G401.6 (cell line): ENCODE data around the gene SULT1C3.
"Not testable (repeated sequence)": the region's sequence is repeated elsewhere in the genome, so short reads cannot be mapped to it uniquely, and the experiment has no call there.

Experiments used
- FAIRE-seq: peaks from 2 replicates; lab custom pipeline; 2012; peaks lifted over from hg19 to GRCh38; lab: Jason Lieb, UNC

The SULT1C3 gene

GRCh38 chr2:108244667-108245414, 5.1 kb downstream of the SULT1C3 start:
- no peak for FAIRE-seq

- no peak for FAIRE-seq
These were observed 13.3 kb downstream of the SULT1C3 start for GRCh38 chr2:108253106-108253505.

- no peak for FAIRE-seq
These were observed 18.1 kb downstream of the SULT1C3 start for GRCh38 chr2:108257757-108258331.

GRCh38 chr2:108260773-108261172, 21.0 kb downstream of the SULT1C3 start:
- FAIRE-seq: no peak

GRCh38 chr2:108262036-108262435, 22.3 kb downstream of the SULT1C3 start:
- no peak for FAIRE-seq

GRCh38 chr2:108263401-108263800, 23.6 kb downstream of the SULT1C3 start:
- no peak for FAIRE-seq

- no peak for FAIRE-seq
These were observed 26.4 kb downstream of the SULT1C3 start for GRCh38 chr2:108266218-108266617.

- FAIRE-seq: no peak
These were observed 27.3 kb downstream of the SULT1C3 start for GRCh38 chr2:108267101-108267500.

- FAIRE-seq: no peak
These were observed 28.2 kb downstream of the SULT1C3 start for GRCh38 chr2:108268001-108268400.

- FAIRE-seq: no peak
These were observed 30.6 kb downstream of the SULT1C3 start for GRCh38 chr2:108270346-108270745.

GRCh38 chr2:108270768-108271506, 31.2 kb downstream of the SULT1C3 start:
- FAIRE-seq: no peak

GRCh38 chr2:108271691-108272253, 32.0 kb downstream of the SULT1C3 start:
- no peak for FAIRE-seq

- FAIRE-seq: no peak
These were observed 38.9 kb downstream of the SULT1C3 start for GRCh38 chr2:108278631-108279030.

- FAIRE-seq: no peak
These were observed 39.7 kb downstream of the SULT1C3 start for GRCh38 chr2:108279468-108279867.

- no peak for FAIRE-seq
These were observed 40.7 kb downstream of the SULT1C3 start for GRCh38 chr2:108280466-108280865.

GRCh38 chr2:108284566-108284965, 44.8 kb downstream of the SULT1C3 start:
- not testable (repeated sequence) for FAIRE-seq

GRCh38 chr2:108285616-108286015, 45.8 kb downstream of the SULT1C3 start:
- no peak for FAIRE-seq

- no peak for FAIRE-seq
These were observed 47.4 kb downstream of the SULT1C3 start for GRCh38 chr2:108287169-108287568.

- no peak for FAIRE-seq
These were observed 48.9 kb downstream of the SULT1C3 start, which contains the start of gene SULT1C2 for GRCh38 chr2:108288534-108289106. Gene SULT1C2 (plus strand): TSS chr2:108288895. CDS start chr2:108293668, 4,773 bp downstream.

- no peak for FAIRE-seq
These were observed 54.1 kb downstream of the SULT1C3 start for GRCh38 chr2:108293850-108294249.

- FAIRE-seq: no peak
These were observed 57.8 kb downstream of the SULT1C3 start for GRCh38 chr2:108297436-108298141.

GRCh38 chr2:108301558-108301957, 61.8 kb downstream of the SULT1C3 start:
- no peak for FAIRE-seq
